K562 (cell line): Measurements from ENCODE around the gene BTRC. TPM values are rescaled to one million over a fixed set of nuclear protein-coding genes. Genes with fewer than 3 reads are reported as not detected.

Source experiments
- BRD9 ChIP-seq: fragments of 450-650 bp; IDR thresholded peaks from 2 replicates; pipeline ENCODE4 v1.6.1; 2018; ENCODE audit warnings: low read depth; ENCODE audit not compliant: partially characterized antibody
- CREM ChIP-seq: IDR thresholded peaks from 2 replicates; pipeline ENCODE4 v1.6.1; 2014; ENCODE audit warnings: antibody characterized with exemption, low read depth
- CTCF ChIP-seq, 3 experiments: IDR thresholded peaks in 2 of 3; conservative IDR thresholded peaks in 1 of 3; 2 replicates each; pipeline ENCODE4 v1.5.1; 2011 to 2012; ENCODE audit warnings: low read length in 3 of 3, mild to moderate bottlenecking in 3 of 3, control low read depth in 2 of 3, improper control_type of control experiment in 1 of 3, inconsistent platforms in 1 of 3, low read depth in 1 of 3, mixed read lengths in 1 of 3, moderate library complexity in 1 of 3; ENCODE audit not compliant: insufficient read depth in 2 of 3
- DEAF1 ChIP-seq: fragments of 450-650 bp; formaldehyde crosslinking; IDR thresholded peaks from 2 replicates; pipeline ENCODE4 v1.4.0; 2020; ENCODE audit warnings: mild to moderate bottlenecking, moderate library complexity
- ETV6 ChIP-seq, 3 experiments: fragments of 150-350 bp in 1 of 3; sonication (generic) in 1 of 3; formaldehyde crosslinking in 1 of 3; IDR thresholded peaks; 2 replicates each; pipeline versions ENCODE4 v1.6.1 to v1.8.0; 2014 to 2022; ENCODE audit warnings: borderline replicate concordance in 2 of 3, low read depth in 2 of 3, antibody characterized with exemption in 1 of 3, low read length in 1 of 3, mild to moderate bottlenecking in 1 of 3, missing genetic modification reagents in 1 of 3
- EZH2 ChIP-seq: IDR thresholded peaks from 2 replicates; pipeline ENCODE4 v1.6.1; 2012; ENCODE audit warnings: low read depth, mild to moderate bottlenecking, inconsistent platforms, low read length, borderline replicate concordance
- HMBOX1 ChIP-seq: sonication (generic); IDR thresholded peaks from 2 replicates; pipeline ENCODE4 v1.6.1; 2016
- NR2C2 ChIP-seq, 2 experiments: fragments of 200-800 bp in 1 of 2; sonication (Bioruptor generic) in 1 of 2; sonication (generic) in 1 of 2; formaldehyde crosslinking in 1 of 2; IDR thresholded peaks; 2 replicates each; pipeline versions ENCODE4 v1.6.1 to v1.8.0; 2016 to 2022; ENCODE audit warnings: mild to moderate bottlenecking in 1 of 2, missing compliant biosample characterization in 1 of 2, missing genetic modification characterization in 1 of 2, missing genetic modification reagents in 1 of 2
- PHF8 ChIP-seq: fragments of 200-600 bp; sonication (generic); IDR thresholded peaks from 2 replicates; pipeline ENCODE4 v1.6.1; 2012; ENCODE audit warnings: mixed run types, mild to moderate bottlenecking, inconsistent platforms, low read length, moderate library complexity, borderline replicate concordance
- REST ChIP-seq, 2 experiments: fragments of 450-650 bp; formaldehyde crosslinking in 1 of 2; IDR thresholded peaks; 2 replicates each; pipeline versions ENCODE4 v1.4.0 to v1.6.1; 2014 to 2020; ENCODE audit warnings: mild to moderate bottlenecking in 2 of 2, borderline replicate concordance in 1 of 2, low read depth in 1 of 2
- ZKSCAN3 ChIP-seq: fragments of 250-450 bp; sonication (Bioruptor Pico); IDR thresholded peaks from 2 replicates; pipeline ENCODE4 v1.4.0; 2020
- polyA plus RNA-seq, 8 experiments: library from polyadenylated mRNA; depleted of rRNA in 4 of 8; stranded (reverse) in 5 of 8; unstranded in 3 of 8; fragments of >200 nt; fragmentation: Nextera tagmentation in 2 of 8; fragmentation: Illumina TruSeq in 1 of 8; extraction: Ambion mirVana in 2 of 8; extraction: Trizol in 1 of 8; gene quantifications; 2 replicates each; pipeline versions ENCODE4 v1.2.1 to v1.2.3, GENCODE V29; 2011 to 2014; ENCODE audit warnings: inconsistent platforms in 1 of 8, missing spikeins in 1 of 8
- total RNA-seq, 7 experiments: library from RNA; depleted of rRNA in 6 of 7; stranded (reverse); fragments of >200 nt in 6 of 7; fragmentation: Illumina TruSeq in 2 of 7; extraction: Trizol in 2 of 7; gene quantifications; 2 replicates each; pipeline versions ENCODE4 v1.2.1 to v1.2.3, GENCODE V29; 2011 to 2021; ENCODE audit warnings: low replicate concordance in 1 of 7

BTRC gene
- total and polyA plus RNA-seq, 9 of the 15 experiments (the other 6 are each of a cell fraction or from before 2014, with no cell fraction given): 1.6 to 15.4 (median 7.0) TPM

DNA sequence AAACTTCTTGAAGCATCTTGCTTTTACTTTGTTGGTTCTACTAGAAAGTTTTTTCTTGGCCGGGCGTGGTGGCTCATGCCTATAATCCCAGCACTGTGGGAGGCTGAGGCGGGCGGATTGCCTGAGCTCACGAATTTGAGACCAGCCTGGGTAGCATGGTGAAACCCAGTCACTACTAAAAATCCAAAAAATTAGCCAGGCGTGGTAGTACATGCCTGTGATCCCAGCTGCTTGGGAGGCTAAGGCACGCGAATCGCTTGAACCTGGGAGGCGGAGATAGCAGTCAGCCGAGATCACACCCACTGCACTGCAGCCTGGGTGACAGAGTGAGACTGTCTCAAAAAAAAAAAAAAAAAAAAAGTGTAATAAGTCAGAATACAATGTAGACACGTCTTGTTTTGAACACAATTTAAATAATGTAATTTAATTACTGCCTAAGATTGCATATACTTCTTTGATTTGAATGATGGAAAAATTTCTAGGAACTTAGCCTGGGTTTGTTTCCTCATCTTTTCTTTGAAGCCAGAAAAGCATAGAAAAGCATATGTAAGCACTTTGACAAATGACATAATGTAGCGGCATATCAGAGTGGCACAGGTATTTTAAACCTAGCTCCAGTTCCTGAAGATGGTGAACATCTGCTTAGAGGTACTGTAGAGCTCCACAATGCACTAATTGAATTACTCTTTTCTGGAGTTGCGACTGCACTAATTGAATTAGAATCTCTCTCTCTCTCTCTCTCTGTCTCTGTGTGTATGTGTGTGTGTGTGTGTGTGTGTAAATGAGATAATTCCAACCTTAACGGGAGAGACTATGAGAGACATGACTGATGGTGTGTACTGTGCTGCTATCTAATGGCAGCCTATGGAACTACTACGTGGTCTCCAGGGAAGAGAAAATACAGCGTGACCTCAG, 87.8 kb downstream of the BTRC start (continued):
- peak; percentile 62 for TF ChIP-seq DEAF1
- TF ChIP-seq PHF8: no peak
- peak; percentile 61; the same call in 1 of the 2 replicates for TF ChIP-seq REST (IDR thresholded peaks at IDR 0.05; ENCODE audit: borderline replicate concordance)
- no peak for TF ChIP-seq REST (CRISPR knock-in tag; IDR thresholded peaks at IDR 0.05; ENCODE audit: low read depth)
- no peak for TF ChIP-seq ZKSCAN3 (CRISPR knock-in tag)
- TF ChIP-seq BRD9: peak; percentile 32
- TF ChIP-seq NR2C2 (CRISPR knock-in tag; IDR thresholded peaks at IDR 0.05): no peak
- TF ChIP-seq NR2C2 (tag; IDR thresholded peaks at IDR 0.05): peak; percentile 15; the same call in 1 of the 2 replicates
- no peak for TF ChIP-seq ETV6 (IDR thresholded peaks at IDR 0.05; ENCODE audit: borderline replicate concordance in 1 of 2, low read depth in 2 of 2, low read length in 1 of 2)
- no peak for TF ChIP-seq ETV6 (CRISPR knock-in tag; IDR thresholded peaks at IDR 0.05; ENCODE audit: borderline replicate concordance)
- peak; percentile 70 to 82 (median 72) for TF ChIP-seq CTCF (IDR thresholded peaks at IDR 0.05 in 2 of 3, conservative IDR thresholded peaks at IDR 0.05 in 1 of 3; ENCODE audit: insufficient read depth in 2 of 3, low read depth in 1 of 3, low read length in 3 of 3)
- peak; percentile 78 for TF ChIP-seq CREM
- TF ChIP-seq HMBOX1: no peak
- TF ChIP-seq EZH2: no peak
